PC-9 (cell line): ENCODE measurements around the gene LRRC28. TPM values are rescaled to one million over a fixed set of nuclear protein-coding genes. Genes with fewer than 3 reads are reported as not detected.

Source experiments
- BruUV-seq: library from RNA; stranded (reverse); fragments of 400-500 nt; replicated peaks from 2 replicates; lab custom pipeline; 2021; lab: Mats Ljungman, UMichigan
- CTCF ChIA-PET: fragments of 300-600 bp; sonication (Branson Sonifier 250); formaldehyde crosslinking; loops from one replicate; lab custom pipeline; 2022; ENCODE audit warnings: antibody characterized with exemption; lab: Charles Lee
- POLR2A ChIA-PET: fragments of 300-600 bp; sonication (Branson Sonifier 250); formaldehyde crosslinking; loops from one replicate; lab custom pipeline; 2022; ENCODE audit warnings: antibody characterized with exemption; ENCODE audit not compliant: unreplicated experiment; lab: Charles Lee
- DNase-seq, 2 experiments: peaks; one replicate each; pipeline versions ENCODE4 v3.0.0 to v3.0.0-alpha.2; 2015 to 2022; ENCODE audit warnings: mixed read lengths in 1 of 2
- H2AFZ ChIP-seq: fragments of 200-600 bp; sonication (generic); 2 replicates; pipeline ENCODE4 v1.8.1; 2017; ENCODE audit warnings: antibody characterized with exemption
- H3F3A ChIP-seq: fragments of 200-600 bp; sonication (generic); 2 replicates; pipeline ENCODE4 v1.8.1; 2017; ENCODE audit warnings: antibody characterized with exemption, mild to moderate bottlenecking, low read depth; ENCODE audit not compliant: insufficient read depth
- H3K27ac ChIP-seq: fragments of 200-600 bp; sonication (generic); 2 replicates; pipeline ENCODE4 v1.6.1; 2016; ENCODE audit warnings: mixed run types
- H3K27me3 ChIP-seq: fragments of 200-600 bp; sonication (generic); 2 replicates; pipeline ENCODE4 v1.6.1; 2016; ENCODE audit warnings: low read depth, mixed run types; ENCODE audit not compliant: insufficient read depth
- H3K36me3 ChIP-seq: fragments of 200-600 bp; sonication (generic); 2 replicates; pipeline ENCODE4 v1.6.1; 2016; ENCODE audit warnings: low read depth, mixed run types
- H3K4me1 ChIP-seq: fragments of 200-600 bp; sonication (generic); replicated peaks from 2 replicates; pipeline ENCODE4 v1.6.1; 2016; ENCODE audit warnings: mixed run types; ENCODE audit not compliant: insufficient read depth
- H3K4me2 ChIP-seq: fragments of 200-600 bp; sonication (generic); 2 replicates; pipeline ENCODE4 v1.6.1; 2017; ENCODE audit warnings: mixed run types
- H3K4me3 ChIP-seq: fragments of 200-600 bp; sonication (generic); 2 replicates; pipeline ENCODE4 v1.6.1; 2016; ENCODE audit warnings: mixed run types
- H3K79me2 ChIP-seq: fragments of 200-600 bp; sonication (generic); 2 replicates; pipeline ENCODE4 v1.6.1; 2017; ENCODE audit warnings: low read depth, mixed run types
- H3K9me2 ChIP-seq: fragments of 200-600 bp; sonication (generic); 2 replicates; pipeline ENCODE4 v1.8.1; 2017; ENCODE audit warnings: mild to moderate bottlenecking; ENCODE audit not compliant: insufficient read depth
- H3K9me3 ChIP-seq: fragments of 200-600 bp; sonication (generic); 2 replicates; pipeline ENCODE4 v1.8.1; 2016; ENCODE audit warnings: low read depth; ENCODE audit not compliant: insufficient read depth
- H4K20me1 ChIP-seq: fragments of 200-600 bp; sonication (generic); 2 replicates; pipeline ENCODE4 v1.8.1; 2017; ENCODE audit not compliant: insufficient read depth
- EZH2 ChIP-seq: fragments of 200-600 bp; sonication (generic); IDR thresholded peaks from 2 replicates; pipeline ENCODE4 v1.8.0; 2017; ENCODE audit warnings: antibody characterized with exemption, low read depth
- intact Hi-C: fragments of 100-400 bp; cut with micrococcal nuclease; formaldehyde crosslinking; loops from one replicate; pipeline ENCODE4 v1.10.0; 2022; ENCODE audit not compliant: unreplicated experiment
- total RNA-seq: library from RNA; stranded (reverse); gene quantifications from 2 replicates; pipeline ENCODE4 v1.2.3, GENCODE V29; 2021
- TF ChIP-seq, protein P1 (sequence below): fragments of 200-600 bp; sonication (generic); conservative IDR thresholded peaks from 2 replicates; pipeline ENCODE4 v1.6.1; 2017; ENCODE audit warnings: mixed run types, antibody characterized with exemption, mild to moderate bottlenecking, moderate library complexity

Gene LRRC28
- total RNA-seq, 1 experiment from 2014 or later = 13.5 TPM

DNA sequence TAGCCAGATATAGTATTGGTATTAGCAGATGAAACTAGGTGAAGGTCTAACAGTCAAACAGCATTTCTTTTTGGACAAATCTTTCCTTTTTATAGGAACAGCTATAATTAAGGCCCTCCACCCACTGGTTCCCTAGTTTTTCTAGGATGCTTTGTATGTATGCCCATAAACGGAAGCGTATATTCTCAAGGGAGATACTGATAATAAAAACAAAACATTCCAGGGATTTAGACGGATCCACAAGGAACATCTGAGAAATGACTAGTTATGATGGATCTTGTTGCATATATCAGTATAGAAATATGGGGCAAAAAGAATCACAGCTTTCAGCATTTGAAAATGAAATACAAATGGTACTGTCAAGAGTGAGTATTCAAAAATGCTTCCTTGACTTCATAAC lies 22.5 kb downstream of the LRRC28 start:
- no peak for TF ChIP-seq EZH2
- TF ChIP-seq, protein P1, sequence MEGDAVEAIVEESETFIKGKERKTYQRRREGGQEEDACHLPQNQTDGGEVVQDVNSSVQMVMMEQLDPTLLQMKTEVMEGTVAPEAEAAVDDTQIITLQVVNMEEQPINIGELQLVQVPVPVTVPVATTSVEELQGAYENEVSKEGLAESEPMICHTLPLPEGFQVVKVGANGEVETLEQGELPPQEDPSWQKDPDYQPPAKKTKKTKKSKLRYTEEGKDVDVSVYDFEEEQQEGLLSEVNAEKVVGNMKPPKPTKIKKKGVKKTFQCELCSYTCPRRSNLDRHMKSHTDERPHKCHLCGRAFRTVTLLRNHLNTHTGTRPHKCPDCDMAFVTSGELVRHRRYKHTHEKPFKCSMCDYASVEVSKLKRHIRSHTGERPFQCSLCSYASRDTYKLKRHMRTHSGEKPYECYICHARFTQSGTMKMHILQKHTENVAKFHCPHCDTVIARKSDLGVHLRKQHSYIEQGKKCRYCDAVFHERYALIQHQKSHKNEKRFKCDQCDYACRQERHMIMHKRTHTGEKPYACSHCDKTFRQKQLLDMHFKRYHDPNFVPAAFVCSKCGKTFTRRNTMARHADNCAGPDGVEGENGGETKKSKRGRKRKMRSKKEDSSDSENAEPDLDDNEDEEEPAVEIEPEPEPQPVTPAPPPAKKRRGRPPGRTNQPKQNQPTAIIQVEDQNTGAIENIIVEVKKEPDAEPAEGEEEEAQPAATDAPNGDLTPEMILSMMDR = no peak

DNA sequence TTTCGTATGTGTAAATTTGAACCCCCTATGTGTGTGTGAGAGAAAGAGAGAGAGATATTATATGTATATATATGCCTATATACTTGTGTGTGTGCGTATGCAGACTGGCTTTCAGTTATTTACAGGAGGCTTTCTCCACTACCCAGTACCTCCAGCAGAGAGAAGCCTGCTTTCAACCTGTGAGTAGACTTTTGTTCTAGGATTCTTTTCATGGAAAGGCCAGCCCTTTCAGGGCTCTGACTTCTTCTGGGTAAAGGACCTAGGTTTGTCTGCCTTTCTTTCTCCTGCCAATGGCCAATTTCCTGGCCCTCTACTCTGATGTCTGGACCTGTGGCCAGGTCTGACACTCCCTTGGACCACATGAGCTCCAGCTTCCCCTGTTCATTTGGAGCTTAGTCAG lies 23.8 kb downstream of the LRRC28 start:
- Histone ChIP-seq H3K4me3 (no peak overlapping the region), H3K27me3 (no peaks in the 10 kb centered on the region), H3K9me2 (no peaks in the 10 kb centered on the region), H3F3A (no peaks in the 10 kb centered on the region), H3K27ac (no peak overlapping the region), H3K4me1 (no peaks in the 10 kb centered on the region), H3K79me2 (no peaks in the 10 kb centered on the region), H4K20me1 (no peaks in the 10 kb centered on the region), H3K4me2 (no peak overlapping the region), H3K36me3 (no peaks in the 10 kb centered on the region), H2AFZ (no peak overlapping the region), H3K9me3 (no peaks in the 10 kb centered on the region)
- POLR2A ChIA-PET = no interaction called here
- CTCF ChIA-PET = interaction anchor here (1.2 kb wide), 1 partner anchor 429 kb away, joined by 6 read pairs; no protein-coding TSS in a partner anchor
- no TSS peak for BruUV-seq
- intact Hi-C loops = loop anchor here (10.0 kb wide), 1 partner anchor 1330 kb away; the partner anchor contains the start of genes ASB7 and LINS1
- TF ChIP-seq, protein P1 = no peak
- TF ChIP-seq EZH2 = no peak
- DNase-seq = no peak

More for the DNA sequence above, 22.5 kb downstream of the LRRC28 start:
- no peaks in the 10 kb centered on the region for H3K9me2 ChIP-seq
- intact Hi-C loops = loop anchor here (1.0 to 10.0 kb wide), 4 partner anchors 430 to 1331 kb away; partner anchors contain the start of genes ASB7 and LINS1
- no peak overlapping the region for H3K4me2 ChIP-seq
- no peaks in the 10 kb centered on the region for H3F3A ChIP-seq
- no peak overlapping the region for H3K27ac ChIP-seq
- H3K4me3 ChIP-seq = no peak overlapping the region
- no peak for DNase-seq
- no peaks in the 10 kb centered on the region for H3K27me3 ChIP-seq
- ChIA-PET POLR2A (interaction anchor here (0.7 kb wide), 1 partner anchor 674 kb away, joined by 3 read pairs; no protein-coding TSS in a partner anchor), CTCF (interaction anchor here (1.8 kb wide), 1 partner anchor 482 kb away, joined by 8 read pairs; no protein-coding TSS in a partner anchor)
- no peaks in the 10 kb centered on the region for H3K36me3 ChIP-seq
- H4K20me1 ChIP-seq = no peaks in the 10 kb centered on the region
- no peak overlapping the region for H2AFZ ChIP-seq
- H3K79me2 ChIP-seq = no peaks in the 10 kb centered on the region
- BruUV-seq = no TSS peak
- no peaks in the 10 kb centered on the region for H3K9me3 ChIP-seq
- no peaks in the 10 kb centered on the region for H3K4me1 ChIP-seq

DNA sequence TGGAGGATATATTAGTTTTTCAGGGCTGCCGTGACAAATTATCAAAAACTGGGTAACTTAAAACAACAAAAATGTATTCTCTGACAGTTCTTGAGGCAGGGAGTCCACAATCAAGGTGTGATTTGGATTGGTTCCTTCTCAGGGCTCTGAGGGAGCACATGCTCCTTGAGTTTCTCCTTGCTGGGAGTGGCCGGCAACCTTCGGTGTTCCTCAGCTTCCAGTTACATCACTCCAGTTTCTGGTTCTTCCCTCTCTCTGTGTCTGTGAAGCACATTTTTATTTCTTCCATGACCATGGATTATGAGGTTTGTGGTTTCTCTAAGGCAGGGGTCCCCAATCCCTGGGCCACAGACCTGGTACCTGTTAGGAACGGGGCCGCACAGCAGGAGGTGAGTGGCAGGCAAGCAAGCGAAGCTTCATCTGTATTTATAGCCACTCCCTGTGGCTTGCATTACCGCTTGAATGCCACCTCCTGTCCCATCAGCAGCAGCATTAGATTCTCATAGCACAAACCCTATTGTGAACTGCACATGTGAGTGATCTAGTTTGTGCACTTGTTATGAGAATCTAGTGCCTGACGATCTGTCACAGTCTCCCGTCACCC lies 24.3 kb downstream of the LRRC28 start:
- Histone ChIP-seq H3K4me3 (no peak overlapping the region), H3K4me2 (no peak overlapping the region), H3K27me3 (no peaks in the 10 kb centered on the region), H4K20me1 (no peaks in the 10 kb centered on the region), H3F3A (no peaks in the 10 kb centered on the region), H3K9me3 (no peaks in the 10 kb centered on the region), H3K36me3 (no peaks in the 10 kb centered on the region), H3K79me2 (no peaks in the 10 kb centered on the region), H3K9me2 (no peaks in the 10 kb centered on the region), H3K4me1 (no peaks in the 10 kb centered on the region), H3K27ac (no peak overlapping the region), H2AFZ (no peak overlapping the region)
- ChIA-PET POLR2A (interaction anchor here (0.6 kb wide), 1 partner anchor 46 kb away, joined by 4 read pairs; no protein-coding TSS in a partner anchor), CTCF (no interaction called here)
- no TSS peak for BruUV-seq
- intact Hi-C loops = loop anchor here (10.0 kb wide), 1 partner anchor 1329 kb away; the partner anchor contains the start of genes ASB7 and LINS1
- DNase-seq = no peak
- TF ChIP-seq, protein P1 = no peak
- no peak for TF ChIP-seq EZH2
